Neural progenitor cell (in vitro differentiated cells): ENCODE measurements around the gene ACER3.

Experiments
- CTCF ChIP-seq: fragments of 200-600 bp; sonication (generic); IDR thresholded peaks from 2 replicates; pipeline ENCODE4 v1.5.1; 2017; ENCODE audit warnings: antibody characterized with exemption, mild to moderate bottlenecking
- EZH2phosphoT487 ChIP-seq: fragments of 200-600 bp; sonication (generic); IDR thresholded peaks from 2 replicates; pipeline ENCODE4 v1.6.1; 2017; ENCODE audit warnings: antibody characterized with exemption

GRCh38 chr11:76844511-76844910, 16.2 kb upstream of the ACER3 start:
- TF ChIP-seq CTCF (no peak), EZH2phosphoT487 (no peak)
